GM06990 (cell line): ENCODE results near the gene GNG12.

Source experiments
- DNase-seq: peaks from one replicate; pipeline ENCODE4 v3.0.0-alpha.2; 2011; ENCODE audit not compliant: insufficient read length; ENCODE audit errors: extremely low read depth
- H3K27me3 ChIP-seq: replicated peaks from 2 replicates; pipeline ENCODE4 v1.6.0; 2011; ENCODE audit warnings: low read length; ENCODE audit not compliant: control insufficient read depth, insufficient read depth
- H3K36me3 ChIP-seq: 2 replicates; pipeline ENCODE4 v1.5.1; 2011; ENCODE audit warnings: low read length; ENCODE audit not compliant: control insufficient read depth, insufficient read depth
- H3K4me3 ChIP-seq: replicated peaks from 2 replicates; pipeline ENCODE4 v1.5.1; 2011; ENCODE audit warnings: low read depth, mild to moderate bottlenecking, control low read depth, low read length
- CTCF ChIP-seq: IDR thresholded peaks from 2 replicates; pipeline ENCODE4 v1.5.1; 2011; ENCODE audit warnings: low read length, control low read depth, mild to moderate bottlenecking, inconsistent platforms; ENCODE audit not compliant: insufficient read depth, poor library complexity, severe bottlenecking

The GNG12 gene

GRCh38 chr1:67850151-67850551 lies 16.9 kb upstream of the GNG12 start:
- Histone ChIP-seq H3K27me3 (no peaks in the 10 kb centered on the region; the same call in 1 of the 2 replicates), H3K4me3 (no peak overlapping the region), H3K36me3 (no peaks in the 10 kb centered on the region)
- TF ChIP-seq CTCF: peak; percentile 36
- no peak for DNase-seq

GRCh38 chr1:67847466-67847865 lies 14.2 kb upstream of the GNG12 start:
- Histone ChIP-seq H3K36me3 (no peaks in the 10 kb centered on the region), H3K27me3 (no peaks in the 10 kb centered on the region; the same call in 1 of the 2 replicates), H3K4me3 (no peak overlapping the region)
- no peak for TF ChIP-seq CTCF
- no peak for DNase-seq

GRCh38 chr1:67846538-67846937 lies 13.3 kb upstream of the GNG12 start:
- Histone ChIP-seq H3K27me3 (no peaks in the 10 kb centered on the region), H3K4me3 (no peak overlapping the region), H3K36me3 (no peaks in the 10 kb centered on the region)
- TF ChIP-seq CTCF: no peak
- DNase-seq: no peak

- Histone ChIP-seq H3K4me3 (no peak overlapping the region), H3K27me3 (no peaks in the 10 kb centered on the region), H3K36me3 (no peaks in the 10 kb centered on the region)
- no peak for DNase-seq
- no peak for TF ChIP-seq CTCF
Measured at GRCh38 chr1:67844988-67845387, 11.7 kb upstream of the GNG12 start.

GRCh38 chr1:67843746-67844145 lies 10.5 kb upstream of the GNG12 start:
- no peak overlapping the region for H3K4me3 ChIP-seq
- H3K27me3 ChIP-seq: no peaks in the 10 kb centered on the region
- H3K36me3 ChIP-seq: no peaks in the 10 kb centered on the region
- no peak for TF ChIP-seq CTCF
- DNase-seq: no peak

- DNase-seq: no peak
- no peaks in the 10 kb centered on the region for H3K36me3 ChIP-seq
- H3K27me3 ChIP-seq: no peaks in the 10 kb centered on the region
- TF ChIP-seq CTCF: no peak
- H3K4me3 ChIP-seq: no peak overlapping the region
Measured at GRCh38 chr1:67843331-67843730, 10.1 kb upstream of the GNG12 start.
